Endothelial cell of umbilical vein (primary cell): ENCODE measurements around the gene HPSE2. TPM values are rescaled to one million over a fixed set of nuclear protein-coding genes. Genes with fewer than 3 reads are reported as not detected.

Source experiments
- BruUV-seq: library from RNA; stranded (reverse); fragments of 400-500 nt; replicated peaks from 2 replicates; lab custom pipeline; 2021; lab: Mats Ljungman, UMichigan
- CTCF ChIA-PET: fragments of 300-600, 350-600 bp; sonication (Branson Sonifier 250); formaldehyde crosslinking; loops from one replicate; lab custom pipeline; 2021; ENCODE audit warnings: antibody characterized with exemption, inconsistent platforms; lab: Charles Lee
- POLR2A ChIA-PET: fragments of 300-600, 350-600 bp; sonication (Branson Sonifier 250); formaldehyde crosslinking; loops from one replicate; lab custom pipeline; 2021; ENCODE audit warnings: antibody characterized with exemption, inconsistent platforms; lab: Charles Lee
- DNase-seq: peaks from one replicate; pipeline ENCODE4 v3.0.0-alpha.2; 2011; ENCODE audit warnings: low read depth, low spot score
- FAIRE-seq: peaks from 2 replicates; lab custom pipeline; 2011; peaks lifted over from hg19 to GRCh38; lab: Jason Lieb, UNC
- H2AFZ ChIP-seq: 2 replicates; pipeline ENCODE4 v1.6.0; 2012; ENCODE audit warnings: low read depth, low read length, control low read depth, inconsistent platforms
- H3K27ac ChIP-seq: 2 replicates; pipeline ENCODE4 v1.5.1; 2011; ENCODE audit warnings: low read depth, mild to moderate bottlenecking, control low read depth, low read length, moderate library complexity; ENCODE audit not compliant: insufficient read depth
- H3K27me3 ChIP-seq, 2 experiments: 2 replicates each; pipeline versions ENCODE4 v1.6.0 to v1.6.1; 2011; ENCODE audit warnings: low read length in 2 of 2, mixed read lengths in 1 of 2; ENCODE audit not compliant: control insufficient read depth in 2 of 2, insufficient read depth in 2 of 2
- H3K36me3 ChIP-seq, 2 experiments: 2 replicates in 1 of 2; 3 replicates in 1 of 2; pipeline ENCODE4 v1.5.1; 2011; ENCODE audit warnings: low read length in 2 of 2, mild to moderate bottlenecking in 1 of 2, moderate library complexity in 1 of 2; ENCODE audit not compliant: control insufficient read depth in 2 of 2, insufficient read depth in 2 of 2; ENCODE audit errors: extremely low read depth in 1 of 2
- H3K4me1 ChIP-seq: 3 replicates; pipeline ENCODE4 v1.5.1; 2011; ENCODE audit warnings: mild to moderate bottlenecking, low read length; ENCODE audit not compliant: control insufficient read depth, insufficient read depth; ENCODE audit errors: extremely low read depth
- H3K4me2 ChIP-seq: 2 replicates; pipeline ENCODE4 v1.6.1; 2011; ENCODE audit warnings: low read length, control low read depth, mixed read lengths; ENCODE audit not compliant: insufficient read depth
- H3K4me3 ChIP-seq, 3 experiments: fragments of 200-600 bp in 1 of 3; sonication (generic), shearing (Covaris generic) in 1 of 3; replicated peaks in 1 of 3; 2 replicates each; pipeline ENCODE4 v1.5.1; 2011 to 2016; ENCODE audit warnings: control low read depth in 3 of 3, low read length in 3 of 3, mild to moderate bottlenecking in 2 of 3, inconsistent platforms in 1 of 3, low read depth in 1 of 3, moderate library complexity in 1 of 3; ENCODE audit not compliant: insufficient read depth in 1 of 3
- H3K79me2 ChIP-seq: 2 replicates; pipeline ENCODE4 v1.6.0; 2012; ENCODE audit warnings: low read length, inconsistent platforms; ENCODE audit not compliant: control insufficient read depth, insufficient read depth
- H3K9ac ChIP-seq: replicated peaks from 2 replicates; pipeline ENCODE3; 2011; ENCODE audit warnings: low read length, control low read depth; ENCODE audit not compliant: insufficient read depth; ENCODE audit errors: extremely low read depth
- H3K9me1 ChIP-seq: replicated peaks from 3 replicates; pipeline ENCODE4 v1.6.0; 2011; ENCODE audit warnings: mild to moderate bottlenecking, low read length; ENCODE audit not compliant: control insufficient read depth, insufficient read depth; ENCODE audit errors: extremely low read depth
- H3K9me3 ChIP-seq: replicated peaks from 2 replicates; pipeline ENCODE4 v1.5.1; 2012; ENCODE audit warnings: low read length, inconsistent platforms; ENCODE audit not compliant: control insufficient read depth, insufficient read depth
- H4K20me1 ChIP-seq: replicated peaks from 2 replicates; pipeline ENCODE3; 2011; ENCODE audit warnings: mild to moderate bottlenecking, low read length; ENCODE audit not compliant: control insufficient read depth, insufficient read depth; ENCODE audit errors: extremely low read depth
- EZH2 ChIP-seq: IDR thresholded peaks from 2 replicates; pipeline ENCODE4 v1.6.1; 2012; ENCODE audit warnings: borderline replicate concordance, low read depth, mild to moderate bottlenecking, moderate library complexity, low read length, inconsistent platforms; ENCODE audit not compliant: severe bottlenecking
- FOS ChIP-seq: IDR thresholded peaks from 2 replicates; pipeline ENCODE4 v1.6.1; 2011; ENCODE audit warnings: mild to moderate bottlenecking, low read length, moderate library complexity, borderline replicate concordance; ENCODE audit not compliant: insufficient read depth
- GATA2 ChIP-seq: IDR thresholded peaks from 2 replicates; pipeline ENCODE4 v1.7.0; 2011; ENCODE audit warnings: low read depth, mild to moderate bottlenecking, moderate library complexity, mixed read lengths, low read length; ENCODE audit not compliant: insufficient read length, insufficient read depth
- JUN ChIP-seq: IDR thresholded peaks from 2 replicates; pipeline ENCODE4 v1.6.1; 2011; ENCODE audit warnings: borderline replicate concordance, low read depth; ENCODE audit not compliant: insufficient read length, insufficient read depth
- MYC ChIP-seq: IDR thresholded peaks from one replicate; pipeline ENCODE4 v1.6.1; 2011; ENCODE audit warnings: mild to moderate bottlenecking, low read depth, low read length
- POLR2A ChIP-seq: IDR thresholded peaks from 2 replicates; pipeline ENCODE4 v1.6.1; 2012; ENCODE audit warnings: low read depth, mild to moderate bottlenecking, control low read depth, low read length
- POLR2AphosphoS5 ChIP-seq: IDR thresholded peaks from 2 replicates; pipeline ENCODE4 v1.6.1; 2012; ENCODE audit warnings: low read depth, mild to moderate bottlenecking, control low read depth, low read length, moderate library complexity; ENCODE audit not compliant: insufficient read depth
- dilution Hi-C: fragments of 300-500 bp; cut with MboI; formaldehyde crosslinking; loops from one replicate; pipeline ENCODE4 v1.15.0; 2019; ENCODE audit warnings: low sequenced_read_pairs; ENCODE audit not compliant: extremely low pct_ligation_motif_present
- intact Hi-C: fragments of 100-400 bp; cut with micrococcal nuclease; formaldehyde crosslinking; loops from one replicate; pipeline ENCODE4 v1.10.0; 2022
- polyA plus RNA-seq, 4 experiments: library from polyadenylated mRNA; depleted of rRNA in 3 of 4; stranded (reverse) in 3 of 4; unstranded in 1 of 4; fragments of >200 nt; gene quantifications; 2 replicates each; pipeline versions ENCODE4 v1.2.1 to v1.2.3, GENCODE V29; 2011 to 2012; ENCODE audit warnings: missing spikeins in 1 of 4
- total RNA-seq: library from RNA; stranded (reverse); gene quantifications from 2 replicates; pipeline ENCODE4 v1.2.3, GENCODE V29; 2021
- TF ChIP-seq, protein P1 (sequence below), 2 donors: IDR thresholded peaks; 1 replicate in 1 of 2; 2 replicates in 1 of 2; pipeline ENCODE4 v1.5.1; 2011; ENCODE audit warnings: low read length in 2 of 2, mild to moderate bottlenecking in 2 of 2, moderate library complexity in 2 of 2, control low read depth in 1 of 2, inconsistent platforms in 1 of 2, low read depth in 1 of 2; ENCODE audit not compliant: insufficient read depth in 1 of 2; ENCODE audit errors: extremely low read depth in 1 of 2
- TF ChIP-seq, protein P2 (sequence below): IDR thresholded peaks from 2 replicates; pipeline ENCODE4 v1.6.1; 2011; ENCODE audit not compliant: insufficient read depth, insufficient read length

HPSE2 gene
- total and polyA plus RNA-seq, 2 donors (not counting 3 experiments of a cell fraction or from before 2014, with no cell fraction given), result not detected

DNA sequence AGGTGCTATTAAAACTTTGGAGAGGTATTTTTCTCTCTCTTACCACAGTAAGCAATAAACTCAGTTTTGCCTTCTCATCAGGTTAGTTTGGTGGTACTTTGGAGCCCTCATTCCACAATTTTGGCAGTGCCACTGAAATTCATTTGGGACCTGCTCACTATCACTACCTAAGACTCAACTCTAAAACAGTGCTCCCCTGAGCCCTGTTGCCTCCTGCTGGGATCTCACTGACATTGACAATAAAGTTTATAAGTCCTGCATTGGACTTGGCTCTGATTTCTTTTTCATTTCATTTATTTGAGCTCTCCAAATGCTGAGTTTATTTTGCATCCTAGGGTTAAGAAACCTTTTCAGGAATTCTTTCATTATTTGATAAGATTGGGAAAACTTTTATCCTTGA lies 658.1 kb downstream of the HPSE2 start:
- Histone ChIP-seq H4K20me1 (no peaks in the 10 kb centered on the region), H3K4me1 (no peaks in the 10 kb centered on the region), H3K9ac (no peak overlapping the region), H3K36me3 (no peaks in the 10 kb centered on the region), H3K9me3 (no peaks in the 10 kb centered on the region), H3K4me3 (no peak overlapping the region), H3K27me3 (peaks cover 0 to 6% of the 10 kb centered on the region in 2 experiments), H3K9me1 (no peaks in the 10 kb centered on the region), H2AFZ (no peak overlapping the region), H3K27ac (no peak overlapping the region), H3K79me2 (no peaks in the 10 kb centered on the region), H3K4me2 (no peak overlapping the region)
- BruUV-seq, result no TSS peak
- intact Hi-C loops (no loop called here), dilution Hi-C loops (no loop called here)
- FAIRE-seq (no peak), DNase-seq (peak; percentile 7)
- ChIA-PET POLR2A (no interaction called here), CTCF (interaction anchor here (0.6 to 1.9 kb wide), 6 partner anchors 10 to 163 kb away, joined by 3 to 7 read pairs (median 3); partner anchors contain the start of gene PYROXD2)
- TF ChIP-seq, protein P1, sequence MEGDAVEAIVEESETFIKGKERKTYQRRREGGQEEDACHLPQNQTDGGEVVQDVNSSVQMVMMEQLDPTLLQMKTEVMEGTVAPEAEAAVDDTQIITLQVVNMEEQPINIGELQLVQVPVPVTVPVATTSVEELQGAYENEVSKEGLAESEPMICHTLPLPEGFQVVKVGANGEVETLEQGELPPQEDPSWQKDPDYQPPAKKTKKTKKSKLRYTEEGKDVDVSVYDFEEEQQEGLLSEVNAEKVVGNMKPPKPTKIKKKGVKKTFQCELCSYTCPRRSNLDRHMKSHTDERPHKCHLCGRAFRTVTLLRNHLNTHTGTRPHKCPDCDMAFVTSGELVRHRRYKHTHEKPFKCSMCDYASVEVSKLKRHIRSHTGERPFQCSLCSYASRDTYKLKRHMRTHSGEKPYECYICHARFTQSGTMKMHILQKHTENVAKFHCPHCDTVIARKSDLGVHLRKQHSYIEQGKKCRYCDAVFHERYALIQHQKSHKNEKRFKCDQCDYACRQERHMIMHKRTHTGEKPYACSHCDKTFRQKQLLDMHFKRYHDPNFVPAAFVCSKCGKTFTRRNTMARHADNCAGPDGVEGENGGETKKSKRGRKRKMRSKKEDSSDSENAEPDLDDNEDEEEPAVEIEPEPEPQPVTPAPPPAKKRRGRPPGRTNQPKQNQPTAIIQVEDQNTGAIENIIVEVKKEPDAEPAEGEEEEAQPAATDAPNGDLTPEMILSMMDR (IDR thresholded peaks at IDR 0.05; ENCODE audit: extremely low read depth in 1 of 2, insufficient read depth in 1 of 2, low read depth in 1 of 2, low read length in 2 of 2), result no peak
- TF ChIP-seq POLR2AphosphoS5 (no peak), EZH2 (no peak), JUN (no peak), MYC (no peak), POLR2A (no peak), GATA2 (no peak), FOS (no peak)
- TF ChIP-seq, protein P2, sequence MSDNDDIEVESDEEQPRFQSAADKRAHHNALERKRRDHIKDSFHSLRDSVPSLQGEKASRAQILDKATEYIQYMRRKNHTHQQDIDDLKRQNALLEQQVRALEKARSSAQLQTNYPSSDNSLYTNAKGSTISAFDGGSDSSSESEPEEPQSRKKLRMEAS, result no peak
